Esophagus (tissue), 2 donors: Measurements from ENCODE around the gene DHCR24. TPM values are rescaled to one million over a fixed set of nuclear protein-coding genes. Genes with fewer than 3 reads are reported as not detected.

Source experiments
- H3K27ac ChIP-seq, 2 donors: one replicate each; pipeline ENCODE4 v1.5.1; 2013; ENCODE audit warnings: low read depth in 2 of 2, mild to moderate bottlenecking in 2 of 2, inconsistent platforms in 1 of 2, low read length in 1 of 2, moderate library complexity in 1 of 2
- H3K27me3 ChIP-seq, 2 donors: one replicate each; pipeline ENCODE4 v1.6.1; 2013; ENCODE audit warnings: low read length in 2 of 2, control low read depth in 1 of 2, mild to moderate bottlenecking in 1 of 2; ENCODE audit not compliant: insufficient read depth in 2 of 2, control insufficient read depth in 1 of 2
- H3K36me3 ChIP-seq, 2 donors: one replicate each; pipeline ENCODE4 v1.6.1; 2013; ENCODE audit warnings: low read length in 1 of 2; ENCODE audit not compliant: control insufficient read depth in 2 of 2, insufficient read depth in 2 of 2
- H3K4me1 ChIP-seq, 2 donors: one replicate each; pipeline ENCODE4 v1.6.1; 2013; ENCODE audit warnings: low read length in 1 of 2; ENCODE audit not compliant: control insufficient read depth in 2 of 2, insufficient read depth in 2 of 2
- H3K4me3 ChIP-seq, 2 donors: one replicate each; pipeline ENCODE4 v1.5.1; 2013; ENCODE audit warnings: low read length in 2 of 2, mild to moderate bottlenecking in 2 of 2, low read depth in 1 of 2, moderate library complexity in 1 of 2
- H3K9me3 ChIP-seq, 2 donors: one replicate each; pipeline ENCODE4 v1.6.1; 2013; ENCODE audit warnings: mild to moderate bottlenecking in 2 of 2, low read depth in 1 of 2, low read length in 1 of 2, moderate library complexity in 1 of 2; ENCODE audit not compliant: control insufficient read depth in 2 of 2, insufficient read depth in 1 of 2
- WGBS, 2 donors: extraction: QIAGEN DNeasy Blood & Tissue Kit; methylation state at CpG; one replicate each; pipeline ENCODE4 v1.1.7; 2013; 5-methylcytosine and 5-hydroxymethylcytosine counted together
- polyA plus RNA-seq, 2 donors: library from polyadenylated mRNA; stranded (reverse); fragments of 200-250 nt; gene quantifications; one replicate each; pipeline ENCODE4 v1.2.3, GENCODE V29; 2013
- donor health status: healthy with polysubstance abuse.
- donor health status: Bipolar disorder and iron deficiency.

DHCR24 gene
- polyA plus RNA-seq, 2 donors, result 121 to 196 TPM

GRCh38 chr1:54813485-54814125 is 73.4 kb downstream of the DHCR24 start:
- 73 to 74% methylated on average over 13 of the region's 13 CpGs for WGBS, 2 donors
- no peak overlapping the region for H3K4me3 ChIP-seq
- H3K36me3 ChIP-seq, result peaks cover 0 to 5% of the 10 kb centered on the region in 2 donors
- peaks cover 0 to 2% of the 10 kb centered on the region in 2 donors for H3K4me1 ChIP-seq
- no peak overlapping the region for H3K27ac ChIP-seq
- H3K9me3 ChIP-seq, result no peaks in the 10 kb centered on the region
- no peaks in the 10 kb centered on the region for H3K27me3 ChIP-seq

- H3K27me3 ChIP-seq, result no peaks in the 10 kb centered on the region
- H3K27ac ChIP-seq, result no peak overlapping the region
- H3K9me3 ChIP-seq, result no peaks in the 10 kb centered on the region
- peaks cover 0 to 2% of the 10 kb centered on the region in 2 donors for H3K4me1 ChIP-seq
- H3K4me3 ChIP-seq, result no peak overlapping the region
- H3K36me3 ChIP-seq, result peaks cover 0 to 5% of the 10 kb centered on the region in 2 donors
- 74 to 78% methylated on average over 13 of the region's 13 CpGs for WGBS, 2 donors
Observed at GRCh38 chr1:54812801-54813484, 74.1 kb downstream of the DHCR24 start.

- Histone ChIP-seq H3K4me3 (no peak overlapping the region), H3K36me3 (peaks cover 0 to 5% of the 10 kb centered on the region in 2 donors), H3K27ac (no peak overlapping the region), H3K9me3 (no peaks in the 10 kb centered on the region), H3K27me3 (no peaks in the 10 kb centered on the region), H3K4me1 (peaks cover under 1 to 2% of the 10 kb centered on the region in 2 donors)
- 85 to 88% methylated on average over 18 of the region's 18 CpGs for WGBS, 2 donors
Observed at GRCh38 chr1:54811739-54812655, 75.0 kb downstream of the DHCR24 start.

GRCh38 chr1:54811066-54811465 is 75.9 kb downstream of the DHCR24 start:
- H3K27ac ChIP-seq, result no peak overlapping the region
- no peaks in the 10 kb centered on the region for H3K9me3 ChIP-seq
- no peak overlapping the region for H3K4me3 ChIP-seq
- 88 to 89% methylated on average over 5 of the region's 5 CpGs for WGBS, 2 donors
- H3K27me3 ChIP-seq, result no peaks in the 10 kb centered on the region
- peaks cover 4 to 5% of the 10 kb centered on the region in 2 donors for H3K4me1 ChIP-seq
- peaks cover 0 to 5% of the 10 kb centered on the region in 2 donors for H3K36me3 ChIP-seq

- Histone ChIP-seq H3K27ac (no peak overlapping the region), H3K4me1 (peaks cover 5 to 9% of the 10 kb centered on the region in 2 donors), H3K9me3 (no peaks in the 10 kb centered on the region), H3K36me3 (peaks cover 0 to 2% of the 10 kb centered on the region in 2 donors), H3K4me3 (no peak overlapping the region), H3K27me3 (no peaks in the 10 kb centered on the region)
- WGBS, 2 donors, result 32 to 34% methylated on average over 12 to 13 of the region's 13 CpGs
Observed at GRCh38 chr1:54810153-54810942, 76.6 kb downstream of the DHCR24 start.

GRCh38 chr1:54809496-54810074 is 77.4 kb downstream of the DHCR24 start:
- WGBS, 2 donors, result 43 to 44% methylated on average over 3 of the region's 3 CpGs
- no peak overlapping the region for H3K4me3 ChIP-seq
- no peaks in the 10 kb centered on the region for H3K27me3 ChIP-seq
- H3K27ac ChIP-seq, result no peak overlapping the region
- H3K36me3 ChIP-seq, result peaks cover 0 to 2% of the 10 kb centered on the region in 2 donors
- peaks cover 7 to 14% of the 10 kb centered on the region in 2 donors for H3K4me1 ChIP-seq
- no peaks in the 10 kb centered on the region for H3K9me3 ChIP-seq

GRCh38 chr1:54808443-54809207 is 78.4 kb downstream of the DHCR24 start:
- WGBS, 2 donors, result 64 to 71% methylated on average over 12 of the region's 12 CpGs
- Histone ChIP-seq H3K27me3 (no peaks in the 10 kb centered on the region), H3K27ac (peak overlapping the region in 1 of 2 donors; percentile 53), H3K36me3 (peaks cover 0 to 2% of the 10 kb centered on the region in 2 donors), H3K4me1 (peaks cover 7 to 12% of the 10 kb centered on the region in 2 donors), H3K9me3 (no peaks in the 10 kb centered on the region), H3K4me3 (peak overlapping the region; percentile 22 to 36)

- Histone ChIP-seq H3K27me3 (no peaks in the 10 kb centered on the region), H3K27ac (peak overlapping the region; percentile 67 to 93), H3K9me3 (no peaks in the 10 kb centered on the region), H3K4me3 (peak overlapping the region; percentile 24 to 36), H3K4me1 (peaks cover 7 to 12% of the 10 kb centered on the region in 2 donors), H3K36me3 (no peaks in the 10 kb centered on the region)
- 87 to 90% methylated on average over 7 of the region's 7 CpGs for whole genome bisulfite sequencing, 2 donors
Observed at GRCh38 chr1:54807756-54808155, 79.2 kb downstream of the DHCR24 start.
